ENCODE data around the gene SFN. TPM values are rescaled to one million over a fixed set of nuclear protein-coding genes. Genes with fewer than 3 reads are reported as not detected.

Gene SFN
- total and polyA plus RNA-seq, 10 donors: 0.27 to 0.80 (median 0.61) TPM; not detected in 3

DNA sequence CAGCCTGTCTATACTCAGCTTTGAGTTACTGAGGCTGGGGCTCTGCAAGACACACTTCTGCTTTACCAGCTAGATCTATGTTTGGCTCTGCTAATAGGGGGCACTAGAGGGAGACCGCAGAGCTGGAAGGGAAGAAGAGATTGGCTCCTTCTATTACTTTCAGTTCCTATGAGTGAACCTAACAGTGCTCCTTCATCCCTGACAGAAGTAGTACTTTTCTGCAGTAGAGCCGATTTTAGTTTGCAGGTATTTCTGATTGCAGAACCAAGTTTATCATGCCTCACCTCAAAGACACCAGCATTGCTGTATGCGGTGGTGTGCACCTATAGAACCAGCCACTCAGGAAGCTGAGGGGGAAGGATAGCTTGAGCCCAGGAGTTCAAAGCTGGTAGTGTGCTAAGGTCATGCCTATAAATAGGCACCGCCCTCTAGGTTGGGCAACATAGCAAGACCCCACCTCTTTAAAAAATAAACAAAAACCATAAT is 42.1 kb upstream of the SFN start:
- Histone ChIP-seq H3K27ac (peak overlapping the region in 6 of 8 donors; percentile 37 to 77 (median 66)), H3K4me3 (peak overlapping the region in 2 of 8 donors; percentile 2 to 49), H3K36me3 (no peaks in the 10 kb centered on the region), H3K4me1 (peaks cover 14 to 42% (median 25%) of the 10 kb centered on the region in 6 donors), H3K27me3 (replicated peaks in 1 of 7) (no peaks in the 10 kb centered on the region), H3K9me3 (no peaks in the 10 kb centered on the region)
- 21 to 40% (median 29%) methylated on average over 4 of the region's 4 CpGs for WGBS, 5 donors
- TF ChIP-seq POLR2AphosphoS5 (IDR thresholded peaks at IDR 0.05) (peak in 1 of 3 donors; percentile 29), POLR2A (IDR thresholded peaks at IDR 0.05) (no peak)
- TF ChIP-seq, protein P1, sequence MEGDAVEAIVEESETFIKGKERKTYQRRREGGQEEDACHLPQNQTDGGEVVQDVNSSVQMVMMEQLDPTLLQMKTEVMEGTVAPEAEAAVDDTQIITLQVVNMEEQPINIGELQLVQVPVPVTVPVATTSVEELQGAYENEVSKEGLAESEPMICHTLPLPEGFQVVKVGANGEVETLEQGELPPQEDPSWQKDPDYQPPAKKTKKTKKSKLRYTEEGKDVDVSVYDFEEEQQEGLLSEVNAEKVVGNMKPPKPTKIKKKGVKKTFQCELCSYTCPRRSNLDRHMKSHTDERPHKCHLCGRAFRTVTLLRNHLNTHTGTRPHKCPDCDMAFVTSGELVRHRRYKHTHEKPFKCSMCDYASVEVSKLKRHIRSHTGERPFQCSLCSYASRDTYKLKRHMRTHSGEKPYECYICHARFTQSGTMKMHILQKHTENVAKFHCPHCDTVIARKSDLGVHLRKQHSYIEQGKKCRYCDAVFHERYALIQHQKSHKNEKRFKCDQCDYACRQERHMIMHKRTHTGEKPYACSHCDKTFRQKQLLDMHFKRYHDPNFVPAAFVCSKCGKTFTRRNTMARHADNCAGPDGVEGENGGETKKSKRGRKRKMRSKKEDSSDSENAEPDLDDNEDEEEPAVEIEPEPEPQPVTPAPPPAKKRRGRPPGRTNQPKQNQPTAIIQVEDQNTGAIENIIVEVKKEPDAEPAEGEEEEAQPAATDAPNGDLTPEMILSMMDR (IDR thresholded peaks at IDR 0.05 in 8 of 11, conservative IDR thresholded peaks at IDR 0.05 in 3 of 11): peak in 7 of 11 experiments; percentile 19 to 60 (median 48)
- no peak for DNase-seq
- intact Hi-C loops (cut with DNase I; ENCODE audit: low total_unique reads): no loop called here

DNA sequence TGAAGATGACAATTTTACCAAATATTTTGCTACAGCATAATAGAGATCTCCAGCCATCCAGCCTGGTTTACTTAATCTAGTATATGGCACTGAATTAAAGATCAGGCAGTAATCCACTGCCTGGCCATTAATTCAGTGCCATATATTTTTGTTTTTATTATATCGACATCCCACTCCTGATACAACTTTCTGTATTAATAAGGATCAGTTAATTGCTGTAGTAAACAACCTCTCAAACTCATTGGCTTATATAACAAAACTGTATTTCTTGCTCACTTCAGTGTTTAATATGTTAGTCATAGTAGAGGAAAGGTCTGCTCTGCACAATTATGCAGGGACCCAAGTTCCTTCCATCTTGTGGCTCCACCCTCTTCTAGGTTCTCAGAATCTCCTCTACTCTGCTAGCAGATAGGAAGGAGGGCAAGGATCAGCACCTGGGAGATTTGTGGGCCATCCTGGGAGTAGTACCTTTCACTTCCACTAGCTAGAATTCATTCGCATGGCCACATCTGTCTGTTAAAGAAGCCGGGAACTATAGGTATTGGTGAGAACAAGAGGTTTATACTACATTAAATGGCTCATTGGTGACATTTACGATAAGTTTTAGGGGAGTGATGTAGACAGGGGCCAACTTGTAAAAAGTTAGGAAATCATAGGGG is 40.1 kb upstream of the SFN start:
- 95 to 98% (median 97%) methylated on average over 4 of the region's 4 CpGs for WGBS, 5 donors

DNA sequence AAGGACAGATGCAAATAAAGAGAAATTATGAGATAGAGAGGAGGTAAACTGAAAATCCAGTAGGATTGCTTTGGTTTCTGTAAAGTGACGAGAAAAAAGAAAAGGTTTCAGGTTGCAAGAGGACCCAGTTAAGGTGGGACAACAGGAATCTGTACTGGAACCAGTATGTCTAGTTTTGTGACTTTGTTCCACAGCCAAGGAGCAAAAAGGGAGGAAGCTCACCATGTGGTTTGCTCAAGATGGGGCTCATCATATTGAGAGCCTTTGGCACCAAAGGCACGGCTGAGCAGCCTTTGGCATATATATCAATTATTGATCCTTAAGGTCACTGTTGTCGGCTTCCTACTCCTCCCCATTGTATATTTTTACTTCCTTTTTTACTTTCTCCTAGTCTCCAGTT is 38.2 kb upstream of the SFN start:
- Histone ChIP-seq H3K4me1 (peaks cover 39 to 70% (median 56%) of the 10 kb centered on the region in 6 donors), H3K27ac (peak overlapping the region in 2 of 8 donors; percentile 93 to 94), H3K36me3 (peaks cover 0 to 7% (median 0%) of the 10 kb centered on the region in 6 donors), H3K4me3 (no peak overlapping the region), H3K9me3 (no peaks in the 10 kb centered on the region), H3K27me3 (replicated peaks in 1 of 7) (no peaks in the 10 kb centered on the region)
- no peak for DNase-seq
- intact Hi-C loops (cut with DNase I; ENCODE audit: low total_unique reads): no loop called here
- TF ChIP-seq POLR2AphosphoS5 (IDR thresholded peaks at IDR 0.05) (no peak), POLR2A (IDR thresholded peaks at IDR 0.05) (no peak)
- TF ChIP-seq, protein P1 (IDR thresholded peaks at IDR 0.05 in 8 of 11, conservative IDR thresholded peaks at IDR 0.05 in 3 of 11): no peak
- WGBS, 5 donors: 84 to 96% (median 90%) methylated on average over 3 of the region's 3 CpGs

More for the DNA sequence above, 40.1 kb upstream of the SFN start:
- Histone ChIP-seq H3K4me3 (no peak overlapping the region), H3K27ac (no peak overlapping the region), H3K36me3 (no peaks in the 10 kb centered on the region), H3K4me1 (peaks cover 20 to 52% (median 38%) of the 10 kb centered on the region in 6 donors), H3K27me3 (replicated peaks in 1 of 7) (no peaks in the 10 kb centered on the region), H3K9me3 (no peaks in the 10 kb centered on the region)
- DNase-seq: no peak
- TF ChIP-seq, protein P1 (IDR thresholded peaks at IDR 0.05 in 8 of 11, conservative IDR thresholded peaks at IDR 0.05 in 3 of 11): no peak
- no peak for TF ChIP-seq POLR2A (IDR thresholded peaks at IDR 0.05)
- no peak for TF ChIP-seq POLR2AphosphoS5 (IDR thresholded peaks at IDR 0.05)
- intact Hi-C loops (cut with DNase I; ENCODE audit: low total_unique reads): no loop called here
